Stimulated activated naive CD8-positive, alpha-beta T cell treated with anti-CD3 and anti-CD28 coated beads, Interleukin-15, Interleukin-2, amounts not matched to agents 100 U/mL and 50 U/mL, for 24 hours (primary cell): ENCODE measurements around the gene TNFRSF4.
"Not testable (repeated sequence)": the region's sequence is repeated elsewhere in the genome, so short reads cannot be mapped to it uniquely, and the experiment has no call there.

Source experiments
- ATAC-seq: fragments of 150-1000 bp; cut with Tn5 transposase; one replicate; pipeline ENCODE4 v1.10.0; 2021
- DNase-seq: peaks from one replicate; pipeline ENCODE4 v3.0.0; 2021

The TNFRSF4 gene

DNA sequence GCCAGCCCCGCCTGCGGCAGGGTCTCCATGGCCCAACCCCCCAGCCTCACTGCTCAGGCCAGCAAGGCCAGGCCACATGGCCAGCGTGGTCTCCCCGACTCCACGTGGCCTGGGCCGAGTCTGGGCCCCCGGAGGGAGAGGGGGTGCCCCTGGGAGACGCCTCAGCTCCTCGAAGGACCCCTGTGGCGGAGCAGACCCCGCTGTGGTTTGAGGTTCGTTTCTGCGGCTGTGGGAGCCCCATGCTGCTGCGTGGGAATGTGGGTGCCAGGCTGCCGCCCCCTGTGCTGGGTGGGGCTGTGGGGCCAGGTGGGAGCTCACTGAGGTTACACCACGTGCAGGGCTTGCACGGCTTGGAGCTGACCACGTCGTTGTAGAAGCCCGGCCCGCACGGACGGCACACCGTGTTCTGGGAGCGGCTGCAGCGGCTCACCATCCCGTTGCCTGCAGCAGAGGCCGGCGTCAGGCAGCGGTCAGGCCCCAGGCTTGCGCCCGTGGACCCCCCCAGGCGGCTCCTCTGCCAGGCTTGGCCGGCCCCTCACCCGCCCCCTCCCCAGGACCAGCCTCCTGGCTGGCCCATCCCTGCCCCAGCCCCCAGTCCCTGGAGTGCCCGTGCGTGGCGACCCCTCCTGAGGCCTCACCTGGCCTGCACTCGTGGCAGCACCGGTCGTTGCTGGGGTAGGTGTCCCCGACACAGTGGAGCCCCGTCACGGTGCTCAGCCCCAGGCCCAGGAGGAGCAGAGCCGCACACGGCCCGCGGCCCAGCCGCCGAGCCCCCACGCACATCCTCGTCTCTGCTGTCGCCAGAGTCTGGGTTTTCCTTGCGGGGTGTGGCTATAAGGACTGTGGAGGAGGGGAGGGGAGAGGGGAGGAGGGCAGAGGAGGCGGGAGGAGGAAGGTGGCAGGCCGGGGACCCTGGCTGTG is at the start of gene TNFRSF4:
TSS of gene TNFRSF4 (minus strand) at position 809 of the 921 bp plus-strand sequence. CDS start at position 783, 26 bp downstream.
- DNase-seq (peak; percentile 56), ATAC-seq (peak; percentile 24)

GRCh38 chr1:1262758-1263157 is 48.8 kb upstream of the TNFRSF4 start:
- DNase-seq (no peak), ATAC-seq (no peak)

DNA sequence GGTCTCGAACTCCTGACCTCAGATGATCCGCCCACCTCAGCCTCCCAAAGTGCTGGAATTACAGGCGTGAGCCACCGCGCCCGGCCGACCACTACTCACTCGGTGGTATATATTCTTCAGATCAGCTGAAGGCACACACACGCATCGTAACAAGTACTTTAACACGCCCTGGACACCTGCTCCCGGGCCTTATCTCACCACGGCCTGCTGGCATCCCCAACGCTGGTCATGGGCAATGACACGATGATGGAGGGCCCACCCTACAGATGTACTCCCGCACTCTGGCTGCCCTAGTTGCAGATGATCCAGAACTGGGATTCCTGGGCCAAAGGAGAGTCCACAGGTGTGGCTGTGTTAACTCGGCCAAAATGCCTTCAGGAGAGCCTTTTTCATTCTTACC is 48.1 kb upstream of the TNFRSF4 start:
- DNase-seq (no peak), ATAC-seq (no peak)

DNA sequence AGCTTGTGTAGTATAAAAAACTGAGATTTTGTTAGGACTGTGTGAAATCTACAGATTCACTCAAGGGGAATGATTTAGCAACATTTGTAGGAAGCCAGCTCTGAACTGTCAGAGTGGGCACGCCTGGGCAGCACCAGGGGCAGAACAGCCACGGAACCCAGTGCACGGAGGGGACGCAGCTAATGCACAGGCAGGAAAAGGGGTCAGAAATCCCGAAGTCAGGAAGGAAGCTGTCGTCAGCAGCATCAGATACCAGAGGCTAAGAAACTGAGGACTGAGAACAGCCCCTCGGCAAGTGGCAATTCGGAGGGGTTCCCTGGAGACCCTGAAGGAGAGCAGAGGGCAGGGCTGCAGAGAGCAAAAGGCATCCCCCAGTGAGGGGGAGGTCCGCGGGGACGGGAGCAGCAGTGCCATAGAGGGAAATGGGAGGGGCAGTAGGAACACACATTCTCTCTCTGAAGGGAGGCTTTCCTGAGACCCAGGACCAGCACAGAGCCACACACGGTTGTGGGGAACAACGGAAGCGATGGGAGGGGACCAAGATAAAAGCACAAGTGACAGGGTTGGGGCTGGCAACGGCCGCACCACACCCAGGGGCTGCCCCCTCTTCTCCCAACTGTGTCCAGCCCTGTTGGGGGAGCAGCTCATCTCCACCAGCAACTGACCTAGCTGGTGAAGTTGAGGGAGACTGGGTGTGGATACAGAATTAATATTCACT is 47.0 kb upstream of the TNFRSF4 start:
- DNase-seq (no peak), ATAC-seq (no peak)

DNA sequence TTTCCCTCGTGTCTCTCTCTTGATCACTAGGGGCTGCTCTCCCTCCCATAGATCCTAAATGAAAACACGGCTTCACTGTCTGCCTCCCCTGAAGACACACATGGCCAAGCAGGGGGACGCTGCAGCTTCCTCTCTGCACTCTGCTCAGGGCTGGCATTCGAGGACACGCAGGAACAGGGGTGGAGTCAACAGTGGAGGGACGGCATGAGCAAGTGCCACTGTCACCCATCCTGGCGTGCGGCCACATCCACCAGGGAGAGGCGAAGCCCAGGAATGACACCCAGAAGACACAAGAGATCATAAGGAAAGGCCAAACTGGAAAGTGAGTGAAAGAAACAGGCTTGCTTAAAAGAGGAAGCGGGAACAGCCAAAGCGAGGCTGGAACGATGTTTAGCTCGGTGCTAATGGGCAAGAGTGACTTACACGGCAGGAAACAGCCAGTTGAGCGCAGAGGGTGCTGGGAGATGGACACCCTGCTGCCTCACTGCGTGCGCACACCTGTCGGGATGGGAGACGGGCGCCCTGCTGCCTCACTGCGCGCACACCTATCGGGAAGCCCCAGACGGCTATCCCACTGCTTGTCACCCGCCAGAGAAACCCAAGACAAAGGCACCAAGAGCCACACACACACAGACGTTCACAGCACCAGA is 46.1 kb upstream of the TNFRSF4 start:
- no peak for DNase-seq
- ATAC-seq, result no peak

GRCh38 chr1:1259540-1259939 is 45.6 kb upstream of the TNFRSF4 start:
- ATAC-seq (no peak), DNase-seq (no peak)

DNA sequence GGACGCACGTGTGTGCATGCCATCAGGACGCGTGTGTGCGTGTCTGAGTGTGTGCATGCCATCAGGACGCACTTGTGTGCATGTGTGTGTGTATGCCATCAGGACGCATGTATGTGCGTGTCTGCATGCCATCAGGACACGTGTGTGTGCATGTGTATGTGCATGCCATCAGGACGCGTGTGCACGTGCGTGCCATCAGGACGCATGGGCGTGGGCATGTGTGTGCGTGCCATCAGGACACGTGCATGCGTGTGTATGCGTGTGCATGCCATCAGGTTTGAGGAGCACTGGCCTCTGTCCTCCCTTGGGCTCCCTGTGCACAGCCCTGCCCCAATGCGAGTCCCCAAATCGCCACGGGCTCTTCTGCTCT is 45.2 kb upstream of the TNFRSF4 start:
- DNase-seq (no peak), ATAC-seq (no peak)

DNA sequence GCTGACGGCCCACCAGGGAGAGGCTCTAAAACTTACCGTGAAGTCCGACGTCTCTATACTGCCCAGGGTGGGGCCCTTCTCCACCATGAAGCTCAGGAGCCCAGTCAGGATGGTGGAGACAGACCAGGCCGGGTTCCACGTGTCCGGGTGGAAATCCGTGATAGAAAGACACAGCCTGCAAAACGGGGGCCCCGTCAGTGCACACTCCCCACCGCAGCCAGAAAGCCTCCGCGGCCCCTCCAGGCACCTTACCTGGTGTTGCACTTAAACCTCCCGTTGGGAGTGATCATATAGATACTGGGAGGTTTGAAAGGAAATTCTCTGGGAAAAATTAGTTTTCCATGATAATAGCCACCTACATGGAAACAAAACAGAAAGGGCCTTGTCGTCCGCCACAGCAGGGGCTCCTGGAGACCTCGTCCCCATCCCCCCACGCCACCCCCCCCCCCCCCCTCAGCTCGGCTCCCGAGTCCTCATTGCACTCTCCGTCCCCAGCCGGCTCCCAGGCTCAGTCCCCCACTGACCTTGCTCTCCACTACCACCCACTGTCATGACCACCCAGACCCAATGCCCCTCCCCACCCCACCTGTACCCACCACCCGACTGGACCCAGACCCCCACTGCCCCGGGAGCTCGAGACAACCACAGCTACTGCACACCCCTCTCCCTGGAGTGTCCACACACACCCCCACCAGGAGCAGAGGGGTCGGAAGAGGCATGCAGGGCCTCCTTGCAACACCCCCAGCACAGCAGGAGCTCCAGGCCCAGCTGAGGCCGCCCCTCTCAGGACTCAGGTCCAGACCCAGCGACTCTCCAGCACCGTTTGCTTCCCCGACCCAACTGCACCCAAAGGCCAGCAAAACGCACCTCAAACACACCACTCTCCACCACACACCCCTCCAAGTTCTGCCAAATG is 43.3 kb upstream of the TNFRSF4 start:
- DNase-seq, result no peak
- ATAC-seq, result no peak

GRCh38 chr1:1255611-1256010 is 41.7 kb upstream of the TNFRSF4 start:
- no peak for DNase-seq

DNA sequence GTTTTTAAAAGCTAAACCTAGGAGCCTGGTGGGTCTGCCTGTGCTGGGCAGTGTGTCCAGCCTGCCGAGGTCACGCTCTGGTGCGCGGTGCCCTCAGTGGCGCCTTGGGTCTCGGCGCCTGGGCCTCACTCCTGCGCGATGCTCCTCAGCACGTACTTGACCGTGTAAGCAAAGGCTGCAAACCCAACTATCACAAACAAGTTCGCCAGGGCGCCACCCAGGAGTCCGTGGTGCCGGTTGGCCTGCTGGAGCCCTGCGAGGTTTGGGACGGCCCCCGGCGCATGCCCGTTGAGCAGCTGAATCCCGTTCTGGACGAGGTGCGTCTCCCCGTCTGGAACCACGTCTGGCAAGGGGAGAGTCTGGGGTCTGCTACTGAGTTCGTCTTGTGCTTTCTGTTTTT is 41.1 kb upstream of the TNFRSF4 start:
- no peak for DNase-seq
- no peak for ATAC-seq

More at GRCh38 chr1:1255611-1256010, 41.7 kb upstream of the TNFRSF4 start:
- ATAC-seq, result no peak

DNA sequence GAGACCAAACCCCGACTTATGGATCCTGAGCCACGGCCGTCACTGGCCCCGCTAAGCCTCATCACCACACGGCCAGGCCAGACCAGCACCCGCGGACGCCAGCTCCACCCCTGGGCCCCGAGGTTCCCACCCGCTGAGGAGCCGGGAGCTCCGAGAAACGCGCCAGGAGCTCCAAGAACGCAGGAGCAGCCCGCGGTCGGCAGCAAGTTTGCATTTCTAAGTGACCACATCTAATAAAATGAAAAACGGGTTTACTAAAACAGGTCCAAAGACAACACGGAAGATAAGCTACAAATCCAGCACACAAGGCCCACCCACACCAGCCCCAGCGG is 40.7 kb upstream of the TNFRSF4 start:
- DNase-seq (no peak), ATAC-seq (no peak)

DNA sequence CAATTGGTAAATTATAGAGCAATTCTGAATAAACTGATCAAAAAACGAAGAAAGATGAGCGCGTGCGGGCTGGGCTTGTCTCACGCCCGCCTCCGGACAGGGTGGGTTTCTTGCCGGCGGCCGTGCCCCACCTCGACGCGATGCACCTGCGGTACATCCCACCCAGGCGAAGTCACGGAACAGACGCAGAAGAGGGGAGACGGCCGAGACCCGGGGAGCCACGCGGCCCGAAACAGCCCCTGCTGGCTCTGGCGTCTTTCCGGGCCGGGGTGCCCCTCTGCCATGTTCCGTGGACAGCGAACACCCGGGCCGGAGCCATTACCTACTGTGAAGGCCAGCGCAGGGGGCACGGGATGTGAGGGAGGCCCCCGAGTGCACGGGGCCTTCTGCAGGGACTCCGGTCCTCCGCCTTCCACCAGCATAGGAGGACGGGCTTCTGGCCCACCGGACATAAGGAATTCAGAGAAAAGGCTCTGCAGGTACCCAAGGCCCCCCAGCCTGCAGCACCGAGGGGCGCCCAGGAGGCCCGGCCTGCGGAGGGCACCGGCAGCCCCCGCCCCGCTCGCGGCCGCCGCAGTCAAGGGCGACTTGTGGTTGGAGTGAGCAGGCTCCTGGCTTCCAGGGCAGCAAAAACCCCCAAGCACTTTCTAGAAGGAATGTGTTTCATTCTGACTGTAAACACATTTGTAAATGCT is 40.2 kb upstream of the TNFRSF4 start:
- ATAC-seq, result no peak
- no peak for DNase-seq

GRCh38 chr1:1253314-1253713 is 39.4 kb upstream of the TNFRSF4 start:
- ATAC-seq (no peak), DNase-seq (no peak)

GRCh38 chr1:1250786-1251284 is 36.9 kb upstream of the TNFRSF4 start:
- DNase-seq, result peak; percentile 65
- peak; percentile 74 for ATAC-seq

- not testable (repeated sequence) for DNase-seq, ATAC-seq
Measured at GRCh38 chr1:1248009-1248913, 34.3 kb upstream of the TNFRSF4 start.

DNA sequence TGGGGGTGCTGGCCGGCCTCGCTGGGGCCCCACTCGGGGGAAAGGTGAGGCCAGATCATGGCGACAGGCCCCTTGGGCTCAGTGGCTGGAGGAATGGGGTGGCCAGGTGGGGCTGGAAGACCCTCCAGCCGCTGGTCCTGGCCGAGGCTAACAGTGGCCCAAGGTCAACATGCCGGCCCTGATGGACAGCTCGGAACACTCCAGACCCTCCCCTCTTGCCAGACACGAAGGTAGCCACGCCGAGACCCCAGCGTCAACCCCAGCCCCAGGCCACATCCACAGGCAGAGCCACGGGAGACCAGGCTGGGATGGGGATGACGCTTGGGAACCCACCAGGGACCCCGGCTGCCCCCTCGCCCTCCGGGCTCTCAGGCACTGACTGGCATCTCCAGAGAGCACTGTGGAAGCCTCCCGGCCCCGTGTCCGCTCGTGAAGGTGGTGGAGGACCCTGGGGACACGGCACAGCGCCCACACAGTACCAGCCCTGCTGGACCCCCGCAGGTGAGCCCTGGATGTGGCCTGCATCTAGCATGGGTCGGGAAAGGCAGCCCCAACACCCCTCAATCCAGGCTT is 33.5 kb upstream of the TNFRSF4 start:
- no peak for ATAC-seq
- DNase-seq, result no peak

DNA sequence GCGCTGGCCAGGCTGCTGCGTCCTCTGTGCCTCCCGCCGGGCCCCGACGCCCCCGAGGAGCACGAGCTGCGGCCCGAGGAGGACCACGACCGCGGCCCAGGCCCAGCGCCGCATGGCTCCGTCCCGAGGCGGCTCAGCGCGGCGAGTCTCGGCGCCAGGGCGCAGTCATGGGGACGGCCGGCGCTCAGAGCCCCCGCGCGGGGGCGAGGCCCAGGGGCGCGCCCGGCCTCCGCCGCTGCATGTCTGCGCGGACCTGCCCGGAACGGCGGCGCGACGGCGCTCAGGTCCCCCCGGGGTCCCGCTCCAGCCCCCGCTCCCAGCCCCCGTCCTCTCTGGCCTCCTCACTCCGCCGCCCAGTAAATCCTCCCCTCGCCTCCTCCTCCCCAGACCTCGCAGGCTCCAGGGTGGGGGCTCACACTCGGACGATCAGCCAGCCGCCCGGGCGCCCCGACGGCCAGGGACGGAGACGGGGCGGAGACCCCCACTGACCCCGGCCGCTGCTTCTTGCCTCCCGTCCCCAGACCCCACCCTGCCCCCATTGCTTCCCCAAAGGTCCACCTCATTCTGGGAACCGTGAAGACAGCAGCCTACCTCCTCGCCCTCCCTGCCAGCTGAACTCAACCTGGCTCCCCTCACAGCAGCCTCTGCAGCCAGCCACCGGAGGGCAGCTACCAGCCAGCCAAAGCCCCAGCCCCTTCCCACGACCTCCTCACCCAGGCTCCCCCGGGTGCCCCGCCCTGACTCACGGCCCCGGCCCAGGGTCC is 32.8 kb upstream of the TNFRSF4 start, which contains the start of gene C1QTNF12:
TSS of gene C1QTNF12 (minus strand) at position 146 of the 764 bp plus-strand sequence. CDS start at position 114, 32 bp downstream.
- ATAC-seq (no peak), DNase-seq (no peak)

DNA sequence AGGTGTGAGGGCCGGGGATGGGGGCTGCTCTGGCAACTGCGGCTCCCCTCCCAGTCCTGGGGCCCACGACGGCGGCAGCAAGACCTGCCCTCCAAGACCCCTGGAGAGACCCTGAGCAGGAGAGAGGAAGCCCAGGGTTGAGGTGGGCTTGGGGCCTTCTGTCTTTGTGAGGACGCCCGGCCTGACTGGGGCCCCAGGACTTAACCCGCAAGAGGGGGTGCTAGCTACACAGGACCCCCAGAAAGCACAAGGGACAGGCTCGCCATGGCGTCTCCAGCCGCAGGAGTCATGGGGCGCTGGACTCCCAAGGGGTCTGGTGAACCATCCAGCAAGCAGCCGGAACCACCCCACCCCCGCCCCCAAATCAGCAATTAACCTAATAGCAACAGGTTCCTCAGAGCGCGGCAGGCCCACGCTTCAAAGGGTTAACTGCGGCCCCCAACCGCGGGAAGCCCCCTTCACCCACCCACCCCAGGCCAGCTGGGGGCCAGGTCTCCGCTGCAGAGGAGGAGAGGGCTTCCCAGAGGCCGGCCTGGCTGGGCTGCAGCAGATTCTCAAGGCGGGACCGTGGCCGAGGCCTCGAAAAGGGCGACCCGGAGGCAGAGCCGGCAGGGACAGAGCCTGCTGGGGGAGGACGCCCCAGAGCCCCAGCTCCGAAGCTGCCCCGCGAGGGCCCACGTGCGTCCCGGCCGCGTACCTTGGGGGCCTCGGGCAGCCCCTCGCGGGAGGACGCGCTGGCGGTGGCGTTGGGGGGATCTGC is 32.0 kb upstream of the TNFRSF4 start:
- ATAC-seq (no peak), DNase-seq (no peak)
